ENCODE measurements around the gene TMOD2.
A peak's percentile ranks its signal among the peaks of the same experiment; 100 is the strongest.

The TMOD2 gene

DNA sequence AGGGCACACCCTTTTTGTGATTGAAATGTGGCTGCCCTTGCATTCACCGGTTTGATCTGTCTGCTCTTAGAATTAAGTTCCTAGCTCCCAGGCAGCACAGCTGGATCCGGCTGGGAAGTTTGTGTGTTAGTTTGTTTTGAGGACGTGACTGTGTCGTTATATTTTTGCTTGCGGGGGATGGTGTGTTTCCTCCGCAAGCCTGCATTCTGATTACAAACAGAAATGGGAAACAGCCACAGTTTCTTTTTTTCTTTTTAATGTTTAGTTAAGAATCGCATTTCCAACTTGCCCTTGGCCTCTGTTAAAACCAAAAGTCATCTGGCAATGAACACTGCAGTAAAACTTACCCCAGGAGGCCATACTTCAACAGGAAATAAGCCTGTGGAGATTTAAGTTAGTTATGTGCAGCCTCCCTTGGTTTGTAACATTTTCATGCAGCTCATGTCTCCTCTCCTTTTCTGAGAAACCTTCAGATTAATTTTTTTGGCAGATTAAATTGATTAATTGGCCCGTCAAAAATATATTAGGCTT lies 78.9 kb downstream of the TMOD2 start:
- TF ChIP-seq, protein P1, sequence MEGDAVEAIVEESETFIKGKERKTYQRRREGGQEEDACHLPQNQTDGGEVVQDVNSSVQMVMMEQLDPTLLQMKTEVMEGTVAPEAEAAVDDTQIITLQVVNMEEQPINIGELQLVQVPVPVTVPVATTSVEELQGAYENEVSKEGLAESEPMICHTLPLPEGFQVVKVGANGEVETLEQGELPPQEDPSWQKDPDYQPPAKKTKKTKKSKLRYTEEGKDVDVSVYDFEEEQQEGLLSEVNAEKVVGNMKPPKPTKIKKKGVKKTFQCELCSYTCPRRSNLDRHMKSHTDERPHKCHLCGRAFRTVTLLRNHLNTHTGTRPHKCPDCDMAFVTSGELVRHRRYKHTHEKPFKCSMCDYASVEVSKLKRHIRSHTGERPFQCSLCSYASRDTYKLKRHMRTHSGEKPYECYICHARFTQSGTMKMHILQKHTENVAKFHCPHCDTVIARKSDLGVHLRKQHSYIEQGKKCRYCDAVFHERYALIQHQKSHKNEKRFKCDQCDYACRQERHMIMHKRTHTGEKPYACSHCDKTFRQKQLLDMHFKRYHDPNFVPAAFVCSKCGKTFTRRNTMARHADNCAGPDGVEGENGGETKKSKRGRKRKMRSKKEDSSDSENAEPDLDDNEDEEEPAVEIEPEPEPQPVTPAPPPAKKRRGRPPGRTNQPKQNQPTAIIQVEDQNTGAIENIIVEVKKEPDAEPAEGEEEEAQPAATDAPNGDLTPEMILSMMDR (IDR thresholded peaks at IDR 0.05; ENCODE audit: low read depth, low read length, missing control alignments): no peak
- in situ Hi-C loops (cut with HindIII; ENCODE audit: low pct_ligation_motif_present, low sequenced_read_pairs): no loop called here
- peak; percentile 9 for DNase-seq
- Histone ChIP-seq H3K27ac (peak overlapping the region; percentile 84), H3K36me3 (replicated peaks) (no peaks in the 10 kb centered on the region), H3K27me3 (replicated peaks) (no peaks in the 10 kb centered on the region), H3K4me3 (ENCODE audit: low read depth, low read length) (peak overlapping the region; percentile 91)

DNA sequence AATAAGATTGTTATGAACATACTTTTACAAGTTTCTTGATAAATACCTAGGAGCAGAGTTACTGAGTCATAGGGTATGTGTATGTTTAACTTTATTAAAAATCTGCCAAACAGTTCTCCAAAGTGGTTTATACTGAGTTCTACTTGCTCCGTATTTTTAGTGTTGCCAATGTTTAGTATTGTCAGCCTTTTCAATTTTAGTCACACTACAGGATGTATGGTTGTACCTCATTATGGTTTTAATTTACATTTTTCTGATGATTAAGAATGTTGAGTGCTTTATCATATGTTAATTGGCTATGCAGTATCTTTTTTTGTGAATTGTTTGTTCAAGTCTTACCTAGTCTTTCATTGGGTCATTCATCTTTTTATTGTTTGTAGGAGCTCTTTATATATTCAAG lies 82.4 kb downstream of the TMOD2 start:
- in situ Hi-C loops (cut with HindIII; ENCODE audit: low pct_ligation_motif_present, low sequenced_read_pairs): no loop called here
- Histone ChIP-seq H3K27ac (no peak overlapping the region), H3K4me3 (ENCODE audit: low read depth, low read length) (no peak overlapping the region), H3K36me3 (replicated peaks) (no peaks in the 10 kb centered on the region), H3K27me3 (replicated peaks) (no peaks in the 10 kb centered on the region)
- no peak for DNase-seq
- TF ChIP-seq, protein P1 (IDR thresholded peaks at IDR 0.05; ENCODE audit: low read depth, low read length, missing control alignments): no peak

DNA sequence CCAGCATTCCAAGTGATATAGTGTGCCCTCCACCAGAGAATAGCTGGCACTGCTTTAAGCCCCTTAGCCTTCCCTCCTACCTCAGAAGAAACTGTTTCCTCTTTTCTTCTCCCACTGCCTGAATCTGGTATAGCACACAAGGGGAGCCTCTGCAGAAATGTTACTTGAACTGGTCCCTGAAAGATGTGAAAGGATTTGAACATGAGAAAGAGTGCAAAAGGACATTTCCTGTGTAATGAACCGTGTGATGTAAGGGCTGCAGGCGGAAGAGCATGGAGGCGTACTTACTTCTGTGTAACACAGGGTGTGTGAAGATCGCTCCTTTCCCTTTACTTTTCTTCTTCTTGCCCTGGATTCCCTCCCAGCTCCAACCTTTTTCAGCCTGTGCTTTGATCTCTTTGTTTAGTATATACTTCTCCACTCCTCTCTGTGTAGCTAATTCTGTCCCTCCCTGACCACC lies 86.4 kb downstream of the TMOD2 start:
- Histone ChIP-seq H3K4me3 (ENCODE audit: low read depth, low read length) (no peak overlapping the region), H3K27ac (peak overlapping the region; percentile 7), H3K36me3 (replicated peaks) (no peaks in the 10 kb centered on the region), H3K27me3 (replicated peaks) (no peaks in the 10 kb centered on the region)
- DNase-seq: peak; percentile 18
- in situ Hi-C loops (cut with HindIII; ENCODE audit: low pct_ligation_motif_present, low sequenced_read_pairs): no loop called here
- TF ChIP-seq, protein P1 (IDR thresholded peaks at IDR 0.05; ENCODE audit: low read depth, low read length, missing control alignments): no peak

DNA sequence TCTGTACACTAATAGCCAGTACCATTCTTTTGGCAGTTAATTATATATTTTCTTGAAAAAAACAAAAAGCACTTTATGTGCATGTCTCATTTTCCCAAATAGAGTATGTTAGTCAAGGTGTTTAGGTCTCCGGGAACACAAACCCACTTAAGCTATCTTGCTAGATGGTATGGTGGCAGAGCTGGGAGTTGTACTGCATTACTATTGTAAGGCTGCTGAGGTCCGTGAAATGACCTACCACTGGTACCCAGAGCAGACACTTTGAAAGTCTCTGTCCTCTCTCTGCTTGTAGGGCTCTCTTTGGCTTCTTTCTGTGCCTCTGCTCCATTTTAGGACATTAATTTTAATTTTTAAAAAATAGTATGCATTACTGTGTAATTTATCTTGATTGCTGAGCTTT lies 86.9 kb downstream of the TMOD2 start:
- TF ChIP-seq, protein P1 (IDR thresholded peaks at IDR 0.05; ENCODE audit: low read depth, low read length, missing control alignments): no peak
- peak overlapping the region; percentile 7 for H3K27ac ChIP-seq
- in situ Hi-C loops (cut with HindIII; ENCODE audit: low pct_ligation_motif_present, low sequenced_read_pairs): no loop called here
- H3K27me3 ChIP-seq (replicated peaks): no peaks in the 10 kb centered on the region
- DNase-seq: no peak
- no peak overlapping the region for H3K4me3 ChIP-seq (ENCODE audit: low read depth, low read length)
- H3K36me3 ChIP-seq (replicated peaks): no peaks in the 10 kb centered on the region

DNA sequence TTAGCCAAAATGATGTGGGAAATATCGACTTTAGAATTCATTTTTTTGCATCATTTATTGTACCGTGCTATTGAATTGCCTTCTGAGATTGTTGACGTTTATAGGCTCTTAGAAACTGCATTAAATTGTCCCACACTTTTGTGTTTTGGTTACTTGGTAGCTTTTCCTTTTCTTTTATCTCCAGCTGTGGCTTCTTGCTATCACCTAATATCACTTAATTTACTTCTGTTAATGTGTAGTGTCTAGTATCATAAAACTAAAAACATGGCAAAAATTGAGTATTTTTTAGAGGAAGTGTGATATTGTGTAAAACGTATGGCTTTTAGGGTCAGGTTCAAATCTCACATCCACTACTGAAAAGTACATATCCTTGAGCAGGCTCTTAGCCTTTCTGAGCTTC lies 89.3 kb downstream of the TMOD2 start:
- no peak for DNase-seq
- Histone ChIP-seq H3K4me3 (ENCODE audit: low read depth, low read length) (no peak overlapping the region), H3K36me3 (replicated peaks) (no peaks in the 10 kb centered on the region), H3K27ac (no peak overlapping the region), H3K27me3 (replicated peaks) (no peaks in the 10 kb centered on the region)
- in situ Hi-C loops (cut with HindIII; ENCODE audit: low pct_ligation_motif_present, low sequenced_read_pairs): no loop called here
- TF ChIP-seq, protein P1 (IDR thresholded peaks at IDR 0.05; ENCODE audit: low read depth, low read length, missing control alignments): no peak

DNA sequence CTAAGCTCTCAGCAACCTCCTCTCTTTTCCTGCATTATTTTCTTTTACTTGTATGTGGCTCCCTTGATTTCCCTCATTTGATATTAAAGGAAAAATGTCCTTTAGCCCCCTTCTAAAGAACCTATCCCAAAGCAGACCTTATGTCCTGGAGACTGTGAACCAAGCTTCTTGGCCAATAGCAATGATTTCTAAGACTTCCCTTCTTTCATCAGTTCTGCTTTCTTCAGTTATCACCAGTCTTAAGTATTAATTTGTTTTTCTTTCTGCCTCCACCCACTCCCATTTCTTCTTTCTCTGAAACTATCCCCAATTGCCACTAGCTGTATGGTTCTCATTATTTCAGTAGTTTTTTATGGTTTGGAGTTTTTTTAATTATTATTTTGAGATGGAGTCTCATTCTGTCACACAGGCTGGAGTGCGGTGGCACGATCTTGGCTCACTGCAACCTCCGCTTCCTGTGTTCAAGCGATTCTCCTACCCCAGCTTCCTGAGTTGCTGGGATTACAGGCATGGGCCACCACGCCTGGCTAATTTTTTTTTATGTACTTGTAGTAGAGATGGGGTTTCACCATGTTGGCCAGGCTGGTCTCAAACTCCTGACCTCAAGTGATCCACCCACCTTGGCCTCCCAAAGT lies 90.1 kb downstream of the TMOD2 start:
- in situ Hi-C loops (cut with HindIII; ENCODE audit: low pct_ligation_motif_present, low sequenced_read_pairs): no loop called here
- Histone ChIP-seq H3K4me3 (ENCODE audit: low read depth, low read length) (no peak overlapping the region), H3K27ac (no peak overlapping the region), H3K36me3 (replicated peaks) (no peaks in the 10 kb centered on the region), H3K27me3 (replicated peaks) (no peaks in the 10 kb centered on the region)
- TF ChIP-seq, protein P1 (IDR thresholded peaks at IDR 0.05; ENCODE audit: low read depth, low read length, missing control alignments): no peak
- DNase-seq: no peak
